Activated T-helper 1 cell treated with anti-CD3 and anti-CD28 coated beads, Interleukin-12 subunit alpha, Interleukin-12 subunit beta, Interleukin-2, Interleukin-4 antibody, amounts not matched to agents 30 ng/mL and 10 ng/mL and 1 ng/mL, durations not matched to agents 14 hours and 24 hours and 36 hours (primary cell): Measurements from ENCODE around the gene IRX3. TPM values are rescaled to one million over a fixed set of nuclear protein-coding genes. Genes with fewer than 3 reads are reported as not detected.
"Not testable (repeated sequence)": the region's sequence is repeated elsewhere in the genome, so short reads cannot be mapped to it uniquely, and the experiment has no call there.

Experiments
- DNase-seq: peaks from one replicate; pipeline ENCODE4 v3.0.0; 2021; ENCODE audit warnings: low spot score
- H3K27ac Mint-ChIP-seq: one replicate; pipeline ENCODE4 v1.8.0; 2021; ENCODE audit warnings: mild to moderate bottlenecking, mixed read lengths
- H3K27me3 Mint-ChIP-seq: one replicate; pipeline ENCODE4 v1.8.0; 2022; ENCODE audit warnings: mild to moderate bottlenecking, moderate library complexity, mixed read lengths; ENCODE audit not compliant: insufficient read depth
- H3K36me3 Mint-ChIP-seq: one replicate; pipeline ENCODE4 v1.8.0; 2021; ENCODE audit warnings: low read depth, mixed read lengths
- H3K4me1 Mint-ChIP-seq: one replicate; pipeline ENCODE4 v1.8.0; 2021; ENCODE audit warnings: low read depth, mixed read lengths
- H3K4me3 Mint-ChIP-seq: one replicate; pipeline ENCODE4 v1.8.0; 2021; ENCODE audit warnings: mild to moderate bottlenecking, moderate library complexity, mixed read lengths
- H3K9me3 Mint-ChIP-seq: one replicate; pipeline ENCODE4 v1.8.0; 2021; ENCODE audit warnings: mixed read lengths
- intact Hi-C: fragments of 100-400 bp; cut with micrococcal nuclease; formaldehyde crosslinking; loops from one replicate; pipeline ENCODE4 v1.15.1; 2024
- total RNA-seq: library from RNA; stranded (reverse); gene quantifications from 2 replicates; pipeline ENCODE4 v1.2.3, GENCODE V29; 2022

The IRX3 gene
- total RNA-seq, 1 donor from 2014 or later: 1.1 TPM

DNA sequence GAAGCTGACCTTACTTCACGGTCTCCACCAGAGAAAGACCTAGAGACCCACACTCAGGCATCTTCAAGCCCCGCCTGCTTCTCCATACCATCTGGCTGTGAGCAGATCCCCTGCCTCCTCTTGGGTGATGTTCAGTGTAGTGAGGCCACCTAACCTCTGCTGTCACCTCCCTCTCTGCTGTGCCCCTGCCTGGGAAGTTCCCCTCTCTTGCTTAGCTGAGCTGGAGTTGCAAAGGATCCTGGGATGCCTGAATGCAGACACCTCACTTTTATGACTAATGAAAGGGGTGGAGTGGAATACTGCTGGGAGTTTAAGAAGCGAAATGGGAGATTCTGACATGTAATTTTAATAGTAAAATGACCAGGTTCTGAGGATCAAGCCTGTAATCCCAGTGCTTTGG, 5.8 kb downstream of the IRX3 start:
- Mint-ChIP-seq H3K9me3 (no peaks in the 10 kb centered on the region), H3K27me3 (peaks cover 50% of the 10 kb centered on the region), H3K27ac (no peak overlapping the region), H3K36me3 (peaks cover 2% of the 10 kb centered on the region), H3K4me1 (peaks cover 16% of the 10 kb centered on the region), H3K4me3 (no peak overlapping the region)
- DNase-seq: no peak
- intact Hi-C loops: loop anchor here (5.0 kb wide), 3 partner anchors 333 to 1047 kb away; no protein-coding TSS in a partner anchor

DNA sequence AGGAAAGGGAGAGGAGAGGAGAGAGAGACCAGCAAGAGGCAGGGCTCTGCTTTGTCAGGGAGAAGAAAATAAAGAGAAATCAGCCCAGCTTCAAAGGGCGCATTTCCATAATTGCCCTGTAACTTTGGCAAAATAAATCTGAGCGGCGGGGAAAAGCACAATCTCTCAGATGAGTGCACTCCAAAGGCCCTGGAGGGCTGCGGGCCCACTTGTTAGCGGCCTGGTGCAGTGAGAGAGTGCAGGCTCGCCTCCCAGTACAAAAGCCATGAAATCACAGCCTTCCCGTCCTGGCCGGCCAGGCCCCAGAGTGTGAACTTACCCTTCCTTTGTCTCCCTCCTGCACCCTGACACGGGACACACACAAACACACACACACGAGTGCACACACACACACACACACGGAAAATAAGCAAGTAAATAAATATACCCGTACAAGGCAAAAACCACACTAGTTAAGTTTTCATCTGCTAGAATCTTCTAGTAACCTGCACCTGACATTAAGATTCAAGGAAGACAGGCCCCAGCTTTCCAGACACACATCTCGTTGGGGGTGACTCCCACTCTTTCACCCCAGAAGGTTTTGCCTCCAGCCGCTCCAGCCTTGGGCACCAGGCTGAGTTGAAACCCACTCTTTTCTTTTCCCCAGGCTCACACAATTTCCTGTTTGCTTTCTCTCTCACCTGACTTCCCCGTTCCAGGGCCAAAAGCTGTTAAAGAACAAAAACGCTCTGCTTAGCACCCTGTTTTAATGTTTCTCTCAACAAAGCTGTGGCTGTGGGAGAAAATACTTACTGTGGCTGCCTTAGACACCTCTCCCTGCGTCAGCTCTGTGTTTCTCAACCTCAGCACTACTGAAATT, 8.5 kb downstream of the IRX3 start:
- DNase-seq: no peak
- intact Hi-C loops: no loop called here
- H3K4me3 Mint-ChIP-seq: no peak overlapping the region

DNA sequence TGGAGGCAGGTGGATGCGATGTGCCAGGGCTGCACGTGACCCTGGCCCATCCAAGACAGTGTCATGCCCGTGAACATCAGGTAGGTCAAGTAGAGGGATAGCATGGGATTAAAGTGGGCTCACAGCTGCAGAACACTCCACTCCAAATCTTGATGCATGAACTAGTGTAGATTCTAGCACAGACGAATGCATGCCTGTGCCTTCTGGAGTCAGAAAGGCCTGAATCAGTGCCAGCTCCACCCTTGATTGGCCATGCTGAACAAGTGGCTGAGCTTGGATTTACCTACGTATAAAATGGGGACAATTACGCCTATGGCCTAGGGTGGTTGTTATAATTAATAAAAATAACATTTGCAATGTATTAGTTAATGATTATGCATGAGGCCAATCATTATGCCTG, 10.6 kb downstream of the IRX3 start:
- no peaks in the 10 kb centered on the region for H3K9me3 Mint-ChIP-seq
- intact Hi-C loops: no loop called here
- H3K4me1 Mint-ChIP-seq: peaks cover 6% of the 10 kb centered on the region
- H3K27me3 Mint-ChIP-seq: peaks cover 27% of the 10 kb centered on the region
- no peak overlapping the region for H3K27ac Mint-ChIP-seq
- H3K4me3 Mint-ChIP-seq: no peak overlapping the region
- no peaks in the 10 kb centered on the region for H3K36me3 Mint-ChIP-seq
- no peak for DNase-seq

More for the DNA sequence above, 8.5 kb downstream of the IRX3 start:
- Mint-ChIP-seq H3K36me3 (peaks cover under 1% of the 10 kb centered on the region), H3K4me1 (peaks cover 8% of the 10 kb centered on the region), H3K27ac (no peak overlapping the region), H3K9me3 (no peaks in the 10 kb centered on the region), H3K27me3 (peaks cover 41% of the 10 kb centered on the region)

DNA sequence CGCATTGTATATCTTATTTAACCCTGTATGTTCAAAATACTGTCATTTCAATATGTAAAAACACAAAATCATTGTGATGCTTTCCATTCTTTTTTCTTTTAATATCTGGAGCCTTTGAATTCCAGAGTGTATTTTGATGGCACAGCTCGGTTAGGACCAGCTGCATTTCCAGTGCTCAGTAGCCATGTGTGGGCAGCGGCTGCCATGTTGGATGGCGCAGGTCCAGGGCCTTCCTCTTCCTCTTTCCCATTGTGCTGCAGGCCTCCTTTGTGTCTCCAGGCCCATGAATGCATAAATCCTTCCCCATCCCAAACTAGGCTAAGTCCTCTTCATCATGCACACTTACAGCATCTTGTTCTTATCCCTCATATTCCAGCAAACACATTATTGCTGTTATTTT, 13.0 kb downstream of the IRX3 start:
- peaks cover 6% of the 10 kb centered on the region for H3K4me1 Mint-ChIP-seq
- no peak overlapping the region for H3K4me3 Mint-ChIP-seq
- intact Hi-C loops: no loop called here
- H3K27ac Mint-ChIP-seq: no peak overlapping the region
- peaks cover 4% of the 10 kb centered on the region for H3K9me3 Mint-ChIP-seq
- no peaks in the 10 kb centered on the region for H3K36me3 Mint-ChIP-seq
- peaks cover 9% of the 10 kb centered on the region for H3K27me3 Mint-ChIP-seq
- DNase-seq: no peak

DNA sequence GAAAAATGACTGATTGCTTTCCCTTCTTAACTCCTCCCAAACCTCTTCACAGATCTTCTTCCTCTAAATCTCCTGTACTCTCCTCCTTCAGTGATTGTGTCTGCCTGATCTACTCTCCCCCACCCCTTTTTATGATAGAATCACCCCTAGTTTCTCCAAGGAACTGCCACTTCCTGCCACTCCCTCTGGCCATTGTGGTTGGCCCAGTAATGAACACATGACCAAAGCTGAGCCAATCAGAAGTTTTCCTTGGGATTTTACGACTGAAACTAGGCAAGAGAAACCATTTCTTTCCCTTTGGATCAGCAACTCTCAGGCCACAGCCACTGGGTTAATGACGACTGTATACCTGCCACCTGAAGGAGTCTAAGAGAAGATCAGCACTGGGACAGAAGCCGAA, 15.9 kb downstream of the IRX3 start:
- peaks cover 4% of the 10 kb centered on the region for H3K9me3 Mint-ChIP-seq
- no peak for DNase-seq
- no peak overlapping the region for H3K27ac Mint-ChIP-seq
- peaks cover 13% of the 10 kb centered on the region for H3K27me3 Mint-ChIP-seq
- no peaks in the 10 kb centered on the region for H3K36me3 Mint-ChIP-seq
- no peaks in the 10 kb centered on the region for H3K4me1 Mint-ChIP-seq
- H3K4me3 Mint-ChIP-seq: no peak overlapping the region
- intact Hi-C loops: no loop called here

DNA sequence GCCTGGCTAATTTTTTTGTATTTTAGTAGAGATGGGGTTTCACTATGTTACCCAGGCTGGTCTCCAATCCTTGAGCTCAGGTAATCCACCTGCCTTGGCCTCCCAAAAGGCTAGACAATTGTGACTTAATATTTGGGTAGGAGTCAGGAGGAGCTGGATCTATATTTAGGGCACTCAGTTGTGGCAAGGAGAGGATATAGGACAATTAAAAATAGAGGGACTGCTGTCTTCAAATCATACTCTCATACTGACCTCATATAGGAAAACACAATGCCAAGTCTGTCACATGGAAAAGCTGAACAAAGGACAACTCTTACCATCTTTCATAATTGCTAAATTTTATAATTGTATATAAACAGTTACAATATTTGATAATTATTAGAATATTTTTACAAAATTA, 17.1 kb downstream of the IRX3 start:
- no peaks in the 10 kb centered on the region for H3K4me1 Mint-ChIP-seq
- intact Hi-C loops: no loop called here
- H3K9me3 Mint-ChIP-seq: peaks cover 4% of the 10 kb centered on the region
- H3K36me3 Mint-ChIP-seq: no peaks in the 10 kb centered on the region
- H3K27ac Mint-ChIP-seq: no peak overlapping the region
- no peak for DNase-seq
- H3K27me3 Mint-ChIP-seq: peaks cover 8% of the 10 kb centered on the region
- no peak overlapping the region for H3K4me3 Mint-ChIP-seq

DNA sequence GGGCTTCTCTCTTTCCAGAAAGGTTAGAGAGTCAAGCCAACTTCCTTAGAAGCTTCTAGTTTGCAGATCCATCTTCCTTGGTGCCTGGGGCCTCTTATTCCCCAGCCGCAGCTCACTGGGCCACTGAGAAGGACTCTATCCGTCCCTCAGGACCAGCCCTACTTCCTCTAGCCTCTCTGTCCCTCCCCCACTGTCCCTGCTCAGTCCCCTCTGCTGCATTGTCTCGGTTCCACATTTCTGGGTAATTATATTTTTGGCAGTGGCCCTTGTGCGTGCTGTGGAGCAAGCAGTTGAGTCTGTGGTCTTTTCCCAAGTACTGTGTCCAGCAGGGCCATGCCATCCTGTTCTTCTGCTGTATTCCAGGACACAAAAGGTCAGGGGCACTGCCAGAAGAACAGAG, 17.8 kb downstream of the IRX3 start:
- no peak for DNase-seq
- intact Hi-C loops: no loop called here
- no peak overlapping the region for H3K27ac Mint-ChIP-seq
- H3K4me3 Mint-ChIP-seq: no peak overlapping the region
- H3K9me3 Mint-ChIP-seq: peaks cover 4% of the 10 kb centered on the region
- H3K36me3 Mint-ChIP-seq: no peaks in the 10 kb centered on the region
- peaks cover 6% of the 10 kb centered on the region for H3K27me3 Mint-ChIP-seq
- H3K4me1 Mint-ChIP-seq: no peaks in the 10 kb centered on the region

DNA sequence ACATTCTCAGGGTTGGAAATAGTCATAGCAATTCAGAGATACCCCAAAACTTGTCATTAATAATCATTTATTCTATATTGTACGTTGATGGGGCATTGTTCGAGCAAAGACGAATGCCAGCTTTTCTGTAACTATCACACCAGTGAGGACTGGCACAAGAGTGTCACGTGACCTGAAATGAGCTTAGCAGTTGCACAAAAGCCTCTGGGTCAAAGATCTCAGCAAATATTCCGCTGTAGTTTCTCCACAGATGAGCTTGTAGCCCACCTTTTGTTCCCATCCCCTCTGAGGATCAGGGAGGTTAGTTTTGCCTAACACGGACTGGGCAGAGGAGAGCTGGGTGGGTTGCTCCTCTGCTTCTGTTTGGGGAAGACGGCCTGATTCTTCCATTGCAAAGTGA, 18.2 kb downstream of the IRX3 start:
- no peaks in the 10 kb centered on the region for H3K36me3 Mint-ChIP-seq
- intact Hi-C loops: no loop called here
- H3K4me1 Mint-ChIP-seq: no peaks in the 10 kb centered on the region
- H3K9me3 Mint-ChIP-seq: peaks cover 4% of the 10 kb centered on the region
- no peak overlapping the region for H3K4me3 Mint-ChIP-seq
- DNase-seq: no peak
- H3K27ac Mint-ChIP-seq: no peak overlapping the region
- H3K27me3 Mint-ChIP-seq: peaks cover 6% of the 10 kb centered on the region

DNA sequence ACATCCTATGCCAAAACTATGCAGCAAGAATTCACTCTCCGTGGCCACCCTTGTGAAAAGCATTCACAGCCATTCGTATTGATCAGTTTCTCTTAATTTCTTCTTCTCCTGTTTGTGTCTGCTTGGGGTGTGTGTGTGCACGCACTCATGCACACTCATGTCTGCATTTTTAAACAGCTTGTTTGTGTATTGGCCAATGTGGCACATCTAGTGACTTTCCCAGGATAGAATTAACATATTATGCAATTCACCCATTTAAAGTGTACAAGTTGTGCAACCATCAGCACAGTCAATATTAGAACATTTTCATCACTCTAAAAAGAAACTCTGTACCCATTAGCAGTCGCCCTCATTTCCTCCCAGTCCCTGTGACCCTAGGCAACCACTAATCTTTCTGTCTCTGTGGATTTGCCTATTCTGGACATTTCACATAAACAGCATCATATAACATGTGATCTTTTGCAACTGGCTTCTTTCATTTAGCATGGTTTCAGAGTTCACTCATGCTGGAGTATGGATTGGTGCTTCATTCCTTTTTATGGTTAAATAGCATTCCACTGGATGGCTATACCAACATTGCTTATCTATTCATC, 20.1 kb downstream of the IRX3 start:
- H3K27ac Mint-ChIP-seq: no peak overlapping the region
- peaks cover 4% of the 10 kb centered on the region for H3K9me3 Mint-ChIP-seq
- DNase-seq: no peak
- no peaks in the 10 kb centered on the region for H3K4me1 Mint-ChIP-seq
- H3K27me3 Mint-ChIP-seq: peaks cover 11% of the 10 kb centered on the region
- H3K4me3 Mint-ChIP-seq: no peak overlapping the region
- intact Hi-C loops: no loop called here
- H3K36me3 Mint-ChIP-seq: no peaks in the 10 kb centered on the region

DNA sequence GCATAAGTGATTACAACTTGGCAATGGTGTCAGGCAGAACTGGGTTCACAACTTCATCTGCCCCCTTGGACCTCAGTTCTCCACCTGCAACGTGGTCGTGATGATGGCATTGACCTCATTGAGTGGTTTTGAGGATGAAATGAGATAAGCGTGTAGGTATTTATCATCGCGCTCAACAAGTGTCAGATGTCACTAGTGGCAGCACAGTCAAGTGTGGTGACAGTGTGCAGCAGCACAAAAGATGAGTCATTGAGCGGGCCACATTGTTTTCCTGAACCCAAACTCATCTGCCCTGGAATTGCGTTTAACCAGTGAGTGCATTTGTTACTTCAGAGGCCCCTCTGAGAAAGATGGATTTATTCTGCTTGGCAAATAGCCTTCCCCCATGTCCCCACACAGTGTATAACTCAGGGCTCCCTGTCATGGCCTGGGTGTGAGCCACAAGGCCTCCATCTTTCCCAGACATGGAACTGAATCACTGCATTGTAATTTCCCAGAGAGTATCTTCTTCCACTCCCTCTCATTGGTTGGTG, 20.9 kb downstream of the IRX3 start:
- Mint-ChIP-seq H3K27ac (no peak overlapping the region), H3K9me3 (peaks cover 2% of the 10 kb centered on the region), H3K4me1 (no peaks in the 10 kb centered on the region), H3K36me3 (no peaks in the 10 kb centered on the region), H3K4me3 (no peak overlapping the region), H3K27me3 (peaks cover 11% of the 10 kb centered on the region)
- intact Hi-C loops: no loop called here
- no peak for DNase-seq

DNA sequence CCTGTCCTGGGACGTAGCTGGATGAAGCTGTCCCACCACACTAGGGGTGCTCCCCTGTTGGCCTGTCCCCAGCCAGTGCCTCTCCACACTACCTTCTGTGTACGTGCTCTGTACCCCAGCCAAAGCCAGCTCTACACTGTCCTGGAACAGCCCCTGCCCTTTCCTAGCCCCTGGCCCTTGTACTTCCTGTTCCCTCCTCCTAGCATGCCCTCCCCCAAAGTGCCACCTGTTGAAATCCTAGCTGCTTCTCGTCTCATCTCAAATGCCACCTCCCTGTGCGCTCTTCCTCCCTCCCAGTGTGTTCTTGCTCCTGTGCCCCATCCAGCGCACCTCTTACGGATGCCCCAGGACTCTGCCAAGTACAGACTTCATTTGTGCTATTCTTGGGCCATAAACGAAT, 33.5 kb downstream of the IRX3 start:
- DNase-seq: no peak
- Mint-ChIP-seq H3K4me3 (no peak overlapping the region), H3K27me3 (no peaks in the 10 kb centered on the region), H3K27ac (no peak overlapping the region), H3K9me3 (no peaks in the 10 kb centered on the region), H3K4me1 (no peaks in the 10 kb centered on the region), H3K36me3 (no peaks in the 10 kb centered on the region)
- intact Hi-C loops: no loop called here

DNA sequence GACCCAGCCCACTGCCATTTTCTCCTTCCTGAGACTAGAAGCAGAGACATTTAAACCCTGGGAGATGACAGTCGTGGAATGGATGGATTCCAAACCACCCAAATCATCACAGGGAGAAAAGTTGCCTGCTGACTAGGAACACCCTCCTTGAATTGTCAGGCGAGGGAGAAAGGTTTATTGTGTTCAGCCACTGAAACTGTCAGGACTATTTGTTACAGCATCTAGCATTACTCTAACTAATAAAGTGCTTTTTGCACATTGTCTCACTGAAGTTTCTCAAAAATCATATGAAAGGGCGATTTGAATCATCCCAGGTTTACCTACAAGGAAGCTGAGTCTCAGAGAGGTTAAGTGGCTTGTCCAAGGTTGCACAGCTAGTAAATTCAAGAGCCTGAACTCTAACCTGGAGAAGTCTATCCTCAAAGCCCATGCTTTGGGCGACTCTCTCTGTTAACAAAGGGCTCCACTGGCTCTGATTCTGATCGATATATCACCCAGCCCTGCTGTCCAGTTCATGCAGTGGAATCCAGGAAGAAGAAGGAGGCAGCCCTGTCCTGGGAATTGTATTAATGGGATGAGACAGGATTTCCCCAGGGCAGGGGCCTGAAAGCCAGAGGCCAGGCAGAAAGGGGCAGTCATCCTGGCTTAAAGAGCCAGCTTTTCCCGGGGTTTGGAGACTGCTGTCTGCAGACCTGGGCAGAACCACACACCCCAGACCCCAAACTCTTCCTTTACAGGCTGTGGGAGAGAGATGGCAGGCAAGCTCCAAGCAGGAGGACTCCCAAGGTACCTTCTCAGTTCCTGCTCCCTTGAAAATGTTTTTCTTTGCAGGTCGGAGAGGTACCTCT, 37.5 kb downstream of the IRX3 start:
- Mint-ChIP-seq H3K4me3 (no peak overlapping the region), H3K36me3 (no peaks in the 10 kb centered on the region), H3K9me3 (peaks cover 4% of the 10 kb centered on the region), H3K27ac (no peak overlapping the region), H3K27me3 (no peaks in the 10 kb centered on the region), H3K4me1 (no peaks in the 10 kb centered on the region)
- DNase-seq: no peak
- intact Hi-C loops: no loop called here

DNA sequence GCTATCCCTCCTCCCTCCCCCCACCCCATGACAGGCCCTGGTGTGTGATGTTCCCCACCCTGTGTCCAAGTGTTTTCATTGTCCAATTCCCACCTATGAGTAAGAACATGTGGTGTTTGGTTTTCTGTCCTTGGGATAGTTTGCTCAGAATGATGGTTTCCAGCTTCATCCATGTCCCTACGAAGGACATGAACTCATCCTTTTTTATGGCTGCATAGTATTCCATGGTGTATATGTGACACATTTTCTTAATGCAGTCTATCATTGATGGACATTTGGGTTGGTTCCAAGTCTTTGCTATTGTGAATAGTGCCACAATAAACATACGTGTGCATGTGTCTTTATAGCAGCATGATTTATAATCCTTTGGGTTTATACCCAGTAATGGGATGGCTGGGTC, 38.9 kb downstream of the IRX3 start:
- H3K4me3 Mint-ChIP-seq, intact Hi-C loops, H3K27me3 Mint-ChIP-seq, H3K4me1 Mint-ChIP-seq, H3K9me3 Mint-ChIP-seq, H3K36me3 Mint-ChIP-seq, H3K27ac Mint-ChIP-seq, DNase-seq: not testable (repeated sequence)
